Measurements from ENCODE around the gene TMC6.

Gene TMC6

DNA sequence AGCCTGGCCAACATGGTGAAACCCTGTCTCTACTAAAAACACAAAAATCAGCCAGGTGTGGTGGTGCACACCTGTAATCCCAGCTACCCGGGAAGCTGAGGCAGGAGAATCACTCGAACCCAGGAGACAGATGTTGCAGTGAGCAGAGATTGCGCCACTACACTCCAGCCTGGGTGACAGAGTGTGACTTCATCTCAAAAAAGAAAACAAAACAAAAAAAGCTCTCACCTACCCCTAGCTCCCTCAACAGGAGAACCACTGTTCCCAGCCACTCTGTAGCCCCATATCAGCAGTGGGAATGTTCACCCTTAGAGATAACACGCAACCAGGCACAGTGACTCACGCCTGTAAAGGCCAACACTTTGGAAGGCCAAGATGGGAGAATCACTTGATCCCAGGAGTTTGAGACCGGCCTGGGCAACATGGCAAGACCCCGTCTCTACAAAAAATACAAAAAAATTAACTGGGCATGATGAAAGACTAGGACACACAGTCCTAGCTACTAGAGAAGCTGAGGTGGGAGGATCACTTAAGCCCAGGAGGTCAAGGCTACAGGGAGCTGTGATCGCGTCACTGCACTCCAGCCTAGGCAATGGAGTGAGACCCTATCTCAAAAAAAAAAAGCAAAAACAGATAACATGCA, 7.4 kb upstream of the TMC6 start:
- no peak for DNase-seq (ENCODE audit: low read depth, low spot score)

DNA sequence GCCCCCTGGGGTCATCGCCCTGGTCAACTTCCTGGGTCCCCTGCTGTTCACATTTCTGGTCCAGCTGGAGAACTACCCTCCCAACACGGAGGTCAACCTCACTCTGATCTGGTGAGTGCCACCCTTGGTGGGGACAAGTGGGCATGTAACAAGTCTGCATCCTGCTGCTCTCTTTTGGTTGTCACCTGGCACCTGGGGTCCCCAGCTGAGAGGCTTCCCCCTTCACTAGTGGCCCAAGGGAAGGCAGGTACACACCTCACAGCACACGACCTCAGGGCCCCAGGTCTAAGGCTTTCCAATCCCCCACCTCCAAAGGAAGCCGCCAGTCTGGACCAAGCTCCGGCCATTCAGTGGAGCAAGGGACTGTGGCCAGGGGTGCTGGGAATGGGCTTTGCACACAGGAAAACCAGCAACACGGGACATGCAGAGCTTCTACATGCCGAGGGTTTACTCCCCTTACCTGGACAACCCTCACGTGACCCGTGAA, 6.4 kb upstream of the TMC6 start:
- DNase-seq (ENCODE audit: low read depth, low spot score), result no peak

DNA sequence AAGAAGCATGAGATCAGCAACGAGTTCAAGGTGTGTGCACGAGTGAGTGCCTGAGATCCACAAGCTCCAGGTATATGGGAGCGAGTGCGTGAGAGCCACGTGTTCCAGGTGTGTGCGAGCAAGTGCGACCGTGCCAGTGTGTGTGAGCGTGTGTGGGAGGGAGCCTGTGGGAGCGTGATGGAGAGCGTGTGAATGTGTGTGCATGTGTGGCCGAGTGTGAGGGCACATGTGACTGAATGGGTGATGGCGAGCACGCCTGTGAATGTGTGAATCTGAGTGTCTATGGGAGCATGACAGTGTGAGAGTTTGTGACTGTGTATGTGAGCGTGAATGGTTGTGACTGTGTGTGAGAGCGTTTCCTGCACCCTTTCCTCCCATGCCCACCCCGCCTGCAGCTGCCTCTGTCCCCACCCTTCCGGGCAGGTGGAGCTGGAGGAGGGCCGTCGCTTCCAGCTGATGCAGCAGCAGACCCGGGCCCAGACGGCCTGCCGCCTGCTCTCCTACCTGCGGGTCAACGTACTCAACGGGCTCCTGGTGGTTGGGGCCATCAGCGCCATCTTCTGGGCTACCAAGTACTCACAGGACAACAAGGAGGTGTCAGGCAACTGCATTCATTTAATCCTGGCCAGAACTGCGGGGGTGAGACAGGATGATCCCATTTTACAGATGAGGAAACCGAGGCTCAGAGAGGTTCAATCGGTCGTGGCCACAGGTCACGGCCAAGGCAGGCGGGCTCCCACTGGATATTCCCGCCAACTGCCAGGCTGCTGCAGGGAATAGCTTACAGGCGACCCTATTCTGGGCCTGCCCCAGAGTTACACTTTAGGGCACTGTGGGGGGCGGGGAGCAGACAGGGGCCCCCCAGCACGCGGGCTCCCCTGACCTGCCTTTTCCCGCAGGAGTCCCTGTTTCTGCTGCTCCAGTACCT, 5.7 kb upstream of the TMC6 start:
- no peak for DNase-seq (ENCODE audit: low read depth, low spot score)

DNA sequence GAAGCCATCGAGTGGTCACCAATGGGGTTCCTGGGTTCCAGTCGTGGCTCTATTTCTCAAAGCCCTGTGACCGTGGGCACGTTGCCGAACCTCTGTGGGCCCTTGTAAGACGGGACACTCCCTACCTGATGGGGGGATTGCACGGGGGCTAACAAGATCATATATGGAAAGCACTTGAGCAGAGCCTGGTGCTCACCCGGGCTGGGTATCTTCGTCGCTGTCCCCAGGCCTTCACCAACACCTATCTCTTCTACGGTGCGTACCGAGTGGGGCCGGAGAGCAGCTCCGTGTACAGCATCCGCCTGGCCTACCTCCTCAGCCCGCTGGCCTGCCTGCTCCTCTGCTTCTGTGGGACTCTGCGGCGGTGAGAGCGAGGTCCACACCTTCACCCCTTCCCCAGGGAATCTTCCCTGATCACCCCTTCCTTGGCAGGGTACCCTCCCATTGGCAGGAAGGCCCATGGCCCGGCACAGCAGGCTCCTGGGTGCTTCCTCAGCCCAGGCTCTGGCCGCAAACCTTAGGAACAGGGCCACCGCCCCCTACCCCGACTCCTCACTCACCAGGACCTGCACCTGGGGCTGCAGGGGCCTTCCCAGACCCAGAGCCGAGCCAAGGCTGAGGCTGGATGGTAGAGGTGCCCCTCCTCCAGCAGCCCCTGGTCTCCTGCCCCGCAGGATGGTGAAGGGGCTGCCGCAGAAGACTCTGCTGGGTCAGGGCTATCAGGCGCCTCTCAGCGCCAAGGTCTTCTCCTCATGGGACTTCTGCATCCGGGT, 4.8 kb upstream of the TMC6 start:
- no peak for DNase-seq (ENCODE audit: low read depth, low spot score)

DNA sequence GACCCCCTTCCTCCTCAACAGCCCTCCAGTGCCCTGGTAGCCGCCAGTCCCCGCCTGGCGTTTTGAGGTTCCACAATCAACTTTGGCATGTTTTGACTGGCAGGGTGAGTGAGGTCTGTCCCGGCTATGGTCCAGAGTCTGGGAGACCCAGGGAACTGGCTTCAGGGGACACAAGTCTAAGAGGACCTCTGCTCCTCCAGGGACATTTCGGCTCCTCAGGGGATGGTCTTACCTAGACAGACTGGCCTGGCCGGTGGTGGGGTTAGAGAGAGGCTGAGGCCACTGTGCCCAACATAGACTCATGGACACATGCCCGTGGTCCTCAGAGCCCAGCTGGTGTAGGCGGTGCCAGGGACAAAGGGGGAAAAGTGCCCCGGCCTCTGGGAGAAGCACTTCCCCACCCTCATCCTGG, 4.2 kb upstream of the TMC6 start:
- DNase-seq (ENCODE audit: low read depth, low spot score), result no peak

DNA sequence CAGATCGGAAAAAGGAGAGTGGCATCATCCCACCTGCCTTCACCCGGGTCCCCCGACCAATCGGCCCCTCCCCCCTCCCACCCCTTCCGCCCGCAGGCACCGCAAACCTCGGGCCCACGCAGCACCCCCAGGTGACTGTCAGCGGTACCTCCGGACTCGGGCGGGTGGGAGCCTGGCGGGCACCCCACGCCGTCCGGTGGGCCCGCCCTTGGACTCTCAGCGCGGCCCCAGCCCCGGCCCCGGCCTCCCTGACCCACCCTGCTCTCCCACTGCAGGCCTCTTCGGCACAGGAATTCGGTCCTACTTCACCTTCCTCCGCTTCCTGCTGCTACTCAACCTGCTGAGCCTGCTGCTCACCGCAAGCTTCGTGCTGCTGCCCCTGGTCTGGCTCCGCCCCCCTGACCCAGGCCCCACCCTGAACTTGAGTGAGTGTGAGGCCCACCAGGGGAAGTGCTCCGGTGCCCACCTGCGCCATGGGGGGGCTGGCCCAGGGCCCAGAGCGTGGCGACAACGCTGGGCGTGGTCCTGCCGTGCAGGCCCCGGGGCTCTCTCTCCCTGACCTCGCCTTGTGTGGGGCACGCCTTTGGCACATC, 3.6 kb upstream of the TMC6 start:
- DNase-seq (ENCODE audit: low read depth, low spot score), result no peak

DNA sequence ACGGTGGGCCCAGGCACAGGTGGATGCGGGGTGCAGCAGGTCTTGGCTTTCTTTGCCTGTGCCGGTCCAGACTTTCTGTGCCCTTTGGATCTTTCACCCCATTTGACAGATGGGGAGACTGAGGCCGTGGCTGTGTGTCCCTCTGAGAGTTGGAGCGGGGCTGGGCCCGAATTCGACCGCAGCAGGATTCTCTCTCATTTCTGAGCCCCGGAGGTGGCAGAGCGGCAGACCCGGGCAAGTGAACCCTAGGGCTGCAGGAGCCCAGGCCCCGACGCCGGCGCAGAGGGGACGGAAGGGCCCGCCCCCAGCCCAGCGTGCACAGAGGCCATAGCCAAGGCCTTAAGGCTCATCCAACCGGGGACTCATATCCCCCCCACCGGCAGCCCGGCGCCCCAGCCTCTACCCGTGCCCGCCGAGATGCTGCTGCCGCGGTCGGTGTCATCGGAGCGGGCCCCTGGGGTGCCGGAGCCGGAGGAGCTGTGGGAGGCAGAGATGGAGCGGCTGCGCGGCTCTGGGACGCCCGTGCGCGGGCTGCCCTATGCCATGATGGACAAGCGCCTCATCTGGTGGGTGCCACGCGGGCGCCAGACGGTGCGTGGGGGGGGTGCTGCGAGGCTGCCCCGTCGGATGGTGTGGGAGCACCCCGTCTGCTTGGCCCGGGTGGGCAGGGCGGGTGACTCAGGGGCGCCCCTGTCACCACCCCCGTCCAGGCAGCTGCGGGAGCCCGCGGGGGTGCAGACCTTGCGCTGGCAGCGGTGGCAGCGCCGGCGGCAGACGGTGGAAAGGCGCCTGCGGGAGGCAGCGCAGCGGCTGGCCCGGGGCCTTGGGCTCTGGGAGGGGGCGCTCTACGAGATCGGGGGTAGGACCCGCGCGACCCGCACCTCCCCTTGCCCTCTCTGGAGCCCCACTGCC, 2.9 kb upstream of the TMC6 start:
- DNase-seq (ENCODE audit: low read depth, low spot score), result no peak

DNA sequence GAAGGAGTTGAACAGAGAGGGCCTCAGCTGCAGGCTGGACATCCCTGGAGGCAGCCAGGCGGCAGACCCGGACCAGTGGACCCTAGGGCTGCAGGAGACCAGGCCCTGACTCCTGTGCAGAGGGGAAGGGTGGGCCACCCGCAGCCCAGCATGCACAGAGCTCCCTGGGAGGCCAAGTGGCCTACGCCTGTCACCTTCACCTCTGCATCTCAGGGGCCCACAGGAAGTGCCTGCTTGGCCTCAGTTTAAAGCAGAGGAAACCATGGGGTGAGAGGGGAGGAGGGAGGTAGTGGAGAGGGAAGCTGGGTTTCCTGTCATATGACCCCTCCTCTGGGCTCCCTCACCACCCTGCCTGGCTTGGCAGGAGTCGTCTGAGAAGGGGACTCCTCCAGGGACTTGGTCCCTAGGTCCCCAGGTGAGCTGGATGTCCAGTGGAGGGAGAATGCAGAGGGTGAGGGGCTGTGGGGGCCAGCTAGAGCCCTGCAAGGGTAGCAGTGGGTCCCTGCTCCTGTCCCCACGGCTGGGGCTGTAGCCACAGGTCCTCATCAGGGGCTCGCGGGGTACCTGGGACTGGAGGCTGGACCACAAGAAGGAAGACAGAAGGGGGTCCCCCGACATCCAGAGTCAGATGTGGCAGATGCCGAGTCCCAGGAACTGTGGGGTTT, 2.0 kb upstream of the TMC6 start, which contains the start of gene TMC8:
TSS of gene TMC8 (plus strand) at position 335 of the 665 bp plus-strand sequence. CDS start 818 bp downstream, outside the sequence.
- DNase-seq (ENCODE audit: low read depth, low spot score), result no peak

DNA sequence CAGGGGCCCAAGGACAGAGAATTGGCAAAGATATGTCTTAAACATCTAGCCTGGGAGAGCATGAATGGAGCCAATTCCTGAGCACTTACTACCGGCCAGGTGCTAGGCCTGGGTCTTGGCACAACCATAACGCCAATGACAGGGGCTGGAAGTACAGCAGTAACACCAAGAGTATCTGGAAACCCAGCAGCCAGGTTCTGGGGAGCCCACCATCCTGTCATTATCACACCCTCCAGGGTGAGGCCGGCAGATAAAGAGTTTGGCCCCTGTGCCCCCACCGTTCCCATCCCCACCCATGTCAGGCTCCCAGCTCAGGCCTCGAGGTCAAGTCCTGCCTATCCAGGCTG, 1.5 kb upstream of the TMC6 start:
- no peak for DNase-seq (ENCODE audit: low read depth, low spot score)

DNA sequence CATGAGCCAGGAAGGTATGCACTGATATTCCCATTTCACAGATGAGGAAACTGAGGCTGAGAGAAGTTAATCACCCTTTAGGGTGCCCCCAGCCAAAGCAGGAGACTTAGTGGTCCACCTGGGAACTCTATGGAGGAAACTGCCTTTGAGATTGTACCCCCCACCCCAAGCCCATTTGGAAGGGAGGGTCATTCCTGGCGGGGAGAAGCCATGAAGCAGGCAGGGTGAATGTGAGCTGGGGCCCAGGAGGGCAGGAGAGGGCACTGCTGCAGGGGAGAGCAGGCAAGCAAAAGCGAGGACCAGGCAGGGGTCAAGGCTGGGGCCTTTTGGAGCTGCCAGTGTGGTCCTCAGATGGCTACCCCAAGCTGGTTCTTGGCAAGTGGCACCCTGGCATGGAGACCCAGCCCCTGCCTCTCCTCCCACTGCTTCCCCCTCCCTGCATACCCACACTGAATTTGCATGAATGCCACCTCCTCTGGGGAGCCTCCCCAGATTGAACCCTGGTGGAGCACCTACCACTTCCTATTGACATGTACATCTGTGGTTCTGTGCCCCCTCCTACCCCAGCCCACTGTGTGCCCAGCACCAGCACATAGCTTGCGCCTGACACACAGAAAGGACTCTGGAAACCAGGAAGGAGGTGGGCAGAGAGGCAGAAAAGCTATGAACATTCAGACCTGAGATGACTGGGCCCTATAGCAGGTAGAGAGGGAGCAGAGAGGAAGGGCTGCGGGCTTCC, 965 bp upstream of the TMC6 start:
- DNase-seq (ENCODE audit: low read depth, low spot score), result no peak

DNA sequence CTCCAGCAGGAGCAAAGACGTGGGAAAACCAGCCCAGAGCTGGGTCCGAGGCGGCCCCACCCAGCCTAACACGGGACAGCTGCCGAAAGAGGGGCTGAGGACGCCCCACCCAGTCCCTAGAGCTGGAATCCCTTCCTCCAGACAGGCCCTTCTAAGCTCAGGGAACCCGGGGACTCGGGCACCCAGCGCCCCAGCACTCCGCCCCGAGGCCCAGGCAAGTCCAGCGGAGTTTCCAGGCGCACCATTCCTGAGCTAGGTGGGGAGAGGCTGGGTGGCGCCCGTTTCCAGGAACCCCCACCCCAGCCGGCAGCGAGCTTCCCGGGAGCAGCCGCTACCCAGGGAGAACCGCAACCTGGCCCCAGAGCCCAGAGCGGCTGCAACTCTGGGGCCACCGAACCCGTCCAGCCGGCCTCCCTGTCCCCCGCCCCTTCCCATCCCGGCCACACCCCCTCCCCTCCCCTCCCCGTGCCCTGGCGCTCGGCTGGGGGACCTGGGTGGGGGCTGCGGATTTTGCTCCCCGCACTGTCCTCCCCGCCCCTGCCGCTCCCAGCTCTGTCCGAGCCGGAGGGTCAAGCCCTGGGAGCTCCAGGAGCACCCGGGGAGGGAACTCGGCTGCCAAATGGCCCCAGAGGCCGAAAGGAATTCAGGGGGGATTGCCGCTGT, 536 bp downstream of the TMC6 start:
- DNase-seq (ENCODE audit: low read depth, low spot score), result no peak

DNA sequence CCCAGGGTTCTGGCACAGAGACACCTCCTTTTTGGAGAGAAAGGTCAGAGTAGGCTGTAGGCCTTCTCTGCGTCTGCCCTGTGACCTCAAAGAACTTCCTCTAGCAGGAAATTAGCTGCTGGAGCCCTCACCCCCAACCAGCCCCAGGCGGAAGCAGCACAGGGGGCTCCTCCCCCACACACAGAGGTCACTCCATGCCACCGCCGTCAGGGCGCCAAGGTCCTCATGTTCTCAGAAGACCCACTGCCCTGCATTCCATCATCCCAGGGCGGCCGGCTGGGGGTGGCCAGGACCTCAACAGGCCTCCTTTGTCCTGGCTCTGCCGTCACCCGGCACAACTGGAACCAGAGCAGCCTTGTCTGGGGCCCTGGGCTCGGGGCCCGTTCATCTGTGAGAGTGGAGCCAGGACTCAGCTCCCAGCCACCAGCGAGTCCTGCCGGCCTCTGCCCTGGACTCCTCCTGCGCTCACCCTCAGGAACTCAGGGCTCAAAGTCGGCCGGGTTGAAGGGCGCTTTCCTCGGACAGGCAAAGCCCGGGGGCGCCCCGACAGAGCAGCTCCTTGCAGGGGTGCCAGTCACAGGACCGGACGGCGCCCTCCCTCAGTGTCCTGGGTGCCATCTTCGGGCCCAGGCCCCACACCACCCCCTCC, 1.2 kb downstream of the TMC6 start:
- DNase-seq (ENCODE audit: low read depth, low spot score), result no peak

DNA sequence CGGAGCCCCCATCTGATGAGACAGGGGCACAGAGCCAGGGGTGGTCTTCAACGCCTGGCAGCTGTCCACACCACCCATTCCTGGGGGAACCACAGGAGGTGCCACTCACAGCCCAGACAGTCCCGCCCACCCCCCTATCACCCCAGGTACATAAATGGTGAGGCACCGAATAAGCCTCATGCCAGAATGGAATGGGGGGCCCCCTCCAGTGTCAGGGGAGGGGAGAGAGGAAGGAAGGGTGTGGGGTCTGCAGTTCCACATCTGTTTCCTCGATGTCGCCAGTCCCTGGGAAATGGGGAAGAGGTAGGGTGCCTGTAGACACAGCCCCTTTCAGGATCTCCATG, 1.7 kb downstream of the TMC6 start:
- no peak for DNase-seq (ENCODE audit: low read depth, low spot score)

DNA sequence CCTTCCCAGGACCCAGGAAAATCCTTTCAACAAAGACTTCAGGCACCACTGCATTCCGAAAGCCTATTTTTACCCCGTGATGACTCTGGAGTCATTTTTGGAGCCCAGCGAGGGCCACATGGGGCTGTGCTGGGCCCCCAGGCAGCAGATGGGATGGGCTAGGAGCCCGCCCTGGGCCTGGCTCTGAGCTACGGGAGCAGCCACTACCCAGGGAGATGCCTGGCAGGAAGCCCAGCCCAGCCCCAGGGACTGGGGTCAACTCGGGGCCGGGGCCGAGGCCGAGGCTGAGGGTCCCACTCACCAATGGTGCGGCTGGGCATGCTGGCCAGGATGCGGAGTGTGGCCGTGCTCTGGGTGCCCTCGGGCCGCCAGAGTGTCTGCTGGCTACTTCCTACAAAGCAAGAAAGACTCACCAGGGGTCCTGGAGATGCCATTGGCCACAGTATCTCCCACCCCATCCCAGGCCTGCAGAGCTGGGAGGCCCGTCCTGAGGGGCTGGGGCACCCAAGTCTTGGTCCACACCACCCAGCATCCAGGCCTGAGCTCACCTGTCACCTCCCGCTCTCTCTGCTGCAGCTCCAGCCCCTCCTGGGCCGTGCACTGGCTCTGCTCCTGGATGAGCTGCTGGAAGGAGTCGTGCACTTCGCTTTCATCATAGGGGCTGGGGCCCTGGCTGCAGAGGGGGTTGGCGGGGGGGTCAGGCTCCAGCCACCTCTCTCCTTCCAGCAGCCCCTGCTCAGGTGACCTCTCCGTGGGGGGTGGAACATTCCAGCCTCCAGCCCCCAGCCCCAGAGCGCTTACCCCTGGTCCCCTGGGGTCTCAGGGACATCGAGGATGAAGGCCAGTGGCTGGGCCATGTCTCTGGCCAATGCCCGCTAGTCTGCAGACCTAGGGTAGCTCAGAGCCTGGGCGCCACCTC, 2.3 kb downstream of the TMC6 start:
- no peak for DNase-seq (ENCODE audit: low read depth, low spot score)

DNA sequence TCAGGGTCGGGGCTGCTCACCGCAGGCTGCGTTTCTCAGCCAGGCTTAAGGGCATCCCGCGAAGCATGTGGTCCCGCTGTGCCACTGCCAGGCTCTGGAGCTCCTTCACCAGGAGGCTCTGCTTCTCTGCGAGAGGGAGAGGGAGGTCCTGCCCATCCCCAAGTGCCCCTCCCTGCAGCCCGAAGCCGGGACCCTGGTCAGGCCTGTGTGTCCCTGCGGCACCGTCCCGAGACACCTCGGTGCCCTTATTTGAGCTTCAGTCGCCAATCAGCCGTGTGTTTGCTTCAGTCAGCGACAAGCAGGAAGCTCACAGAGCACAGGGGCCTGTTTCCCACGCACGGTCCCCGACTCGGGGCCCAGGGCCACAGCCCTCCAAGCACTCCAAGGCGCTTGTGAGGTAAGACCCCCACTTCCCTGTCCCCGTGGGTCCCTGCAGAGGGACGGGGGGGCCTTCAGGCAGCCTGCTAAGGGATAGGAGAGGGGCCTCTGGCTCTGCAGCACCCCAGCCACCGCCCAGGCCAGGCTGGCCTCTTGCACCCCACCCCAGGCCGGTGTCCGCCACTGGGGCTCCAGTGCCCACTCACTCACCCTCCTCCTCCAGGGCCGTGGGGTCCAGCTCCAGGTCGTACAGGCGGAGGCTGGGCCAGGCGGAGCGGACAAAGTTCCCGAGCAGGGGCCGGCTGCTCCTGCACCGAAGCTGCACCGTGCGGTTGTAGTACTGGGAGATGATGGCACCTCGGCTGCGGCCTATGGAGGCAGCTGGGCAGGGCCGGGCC, 3.2 kb downstream of the TMC6 start:
- DNase-seq (ENCODE audit: low read depth, low spot score), result no peak

DNA sequence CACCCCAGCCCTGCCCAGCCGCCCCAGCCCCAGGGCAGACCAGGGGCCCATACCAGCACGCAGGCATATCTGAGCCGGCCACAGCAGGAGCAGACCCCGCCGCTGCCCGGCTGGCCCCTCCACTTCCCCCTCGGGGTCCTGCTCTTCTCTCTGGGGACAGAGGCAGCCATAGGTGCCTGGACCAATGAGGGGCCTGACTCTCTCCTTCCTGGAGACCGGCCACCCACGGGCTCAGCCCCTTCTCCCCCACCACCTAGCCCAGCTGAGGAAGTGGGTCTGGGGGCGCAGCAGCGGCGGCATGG, 3.8 kb downstream of the TMC6 start:
- DNase-seq (ENCODE audit: low read depth, low spot score), result no peak

All from smooth muscle cell of the brain vasculature (primary cell).